HG03432 (cell line): ENCODE measurements around the gene KATNAL1.
A peak's percentile ranks its signal among the peaks of the same experiment; 100 is the strongest.

ENCODE experiments used
- ATAC-seq: cut with Tn5 transposase; IDR thresholded peaks from one replicate; pipeline ENCODE4 v1.9.1; 2021; ENCODE audit warnings: mild to moderate bottlenecking, moderate library complexity; ENCODE audit not compliant: unreplicated experiment

The KATNAL1 gene

DNA sequence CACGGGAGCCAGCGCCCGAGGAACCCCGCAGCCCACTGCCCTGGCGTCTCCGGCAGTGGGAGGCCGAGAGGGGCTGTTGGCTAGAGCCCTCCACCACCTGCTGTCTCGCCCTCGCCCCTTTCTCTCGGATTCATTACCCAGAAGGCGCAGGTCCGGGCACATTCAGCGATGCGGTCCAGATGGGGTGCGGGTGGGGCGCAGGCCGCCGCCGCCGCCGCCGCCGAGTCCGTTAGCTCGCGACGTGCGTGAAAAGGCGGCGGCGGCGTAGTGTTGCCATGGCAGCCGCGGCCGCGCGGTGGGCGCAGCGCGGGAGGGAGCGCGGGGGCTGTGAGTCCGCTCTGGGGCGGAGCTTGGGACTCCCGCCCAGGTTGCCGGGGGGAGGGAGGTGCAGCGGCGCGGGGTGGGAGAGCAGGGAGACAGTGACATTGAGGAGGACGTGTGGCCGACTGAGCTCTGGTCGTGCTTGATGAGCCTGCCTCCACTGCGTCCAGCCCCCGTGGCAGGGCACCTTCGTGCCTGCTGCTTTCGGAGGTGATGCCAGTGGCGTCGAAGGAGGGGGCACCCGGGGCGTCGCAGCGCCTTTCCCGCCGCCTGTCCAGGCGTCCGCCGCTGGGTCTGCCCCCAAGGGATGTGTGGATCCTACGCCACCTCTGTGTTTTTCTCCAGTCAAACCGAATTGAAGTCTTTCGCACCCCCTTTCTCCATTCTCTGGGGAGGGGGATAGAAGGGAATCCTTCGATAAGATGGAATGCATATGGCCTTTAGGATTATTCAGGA, at the start of gene KATNAL1:
Gene KATNAL1 (minus strand): TSS at position 358 of the 777 bp plus-strand sequence. CDS start 23,774 bp downstream, outside the sequence.
- ATAC-seq = peak; percentile 68

DNA sequence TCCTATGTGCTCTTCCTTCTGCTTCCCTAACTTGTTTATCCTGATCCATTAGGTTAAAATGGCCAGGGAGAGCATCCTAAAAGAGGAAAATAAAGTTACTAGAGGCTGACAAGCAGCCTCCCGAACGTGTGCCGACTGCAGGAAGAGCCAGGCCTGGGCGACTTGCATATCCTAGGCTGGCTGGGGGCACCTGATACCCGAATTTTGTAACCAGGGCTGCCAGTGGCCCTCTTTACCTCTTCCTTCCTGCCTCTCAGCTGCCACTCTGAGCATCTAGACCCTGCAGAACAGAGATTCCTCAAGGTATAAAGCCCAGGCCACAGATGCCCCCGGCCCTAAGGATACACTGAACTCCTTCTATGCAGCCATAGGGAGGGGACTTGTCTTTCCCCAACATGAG, 48.5 kb upstream of the KATNAL1 start:
- ATAC-seq = no peak

DNA sequence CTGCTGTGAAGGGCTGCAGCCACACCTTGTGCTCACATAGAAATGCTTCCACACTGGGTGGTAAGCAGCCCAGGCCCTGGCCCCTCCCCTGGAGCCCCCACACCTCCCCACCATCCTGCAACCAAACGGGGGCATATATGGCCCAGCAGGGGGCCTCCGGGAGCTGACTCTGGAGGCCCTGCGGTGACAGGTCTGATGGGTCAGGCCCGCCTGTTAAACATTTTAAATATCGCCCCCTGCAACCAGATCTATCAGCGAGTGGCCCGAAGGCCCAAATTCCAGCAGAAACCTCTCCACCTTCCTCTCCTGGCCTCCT, 48.0 kb upstream of the KATNAL1 start:
- no peak for ATAC-seq

DNA sequence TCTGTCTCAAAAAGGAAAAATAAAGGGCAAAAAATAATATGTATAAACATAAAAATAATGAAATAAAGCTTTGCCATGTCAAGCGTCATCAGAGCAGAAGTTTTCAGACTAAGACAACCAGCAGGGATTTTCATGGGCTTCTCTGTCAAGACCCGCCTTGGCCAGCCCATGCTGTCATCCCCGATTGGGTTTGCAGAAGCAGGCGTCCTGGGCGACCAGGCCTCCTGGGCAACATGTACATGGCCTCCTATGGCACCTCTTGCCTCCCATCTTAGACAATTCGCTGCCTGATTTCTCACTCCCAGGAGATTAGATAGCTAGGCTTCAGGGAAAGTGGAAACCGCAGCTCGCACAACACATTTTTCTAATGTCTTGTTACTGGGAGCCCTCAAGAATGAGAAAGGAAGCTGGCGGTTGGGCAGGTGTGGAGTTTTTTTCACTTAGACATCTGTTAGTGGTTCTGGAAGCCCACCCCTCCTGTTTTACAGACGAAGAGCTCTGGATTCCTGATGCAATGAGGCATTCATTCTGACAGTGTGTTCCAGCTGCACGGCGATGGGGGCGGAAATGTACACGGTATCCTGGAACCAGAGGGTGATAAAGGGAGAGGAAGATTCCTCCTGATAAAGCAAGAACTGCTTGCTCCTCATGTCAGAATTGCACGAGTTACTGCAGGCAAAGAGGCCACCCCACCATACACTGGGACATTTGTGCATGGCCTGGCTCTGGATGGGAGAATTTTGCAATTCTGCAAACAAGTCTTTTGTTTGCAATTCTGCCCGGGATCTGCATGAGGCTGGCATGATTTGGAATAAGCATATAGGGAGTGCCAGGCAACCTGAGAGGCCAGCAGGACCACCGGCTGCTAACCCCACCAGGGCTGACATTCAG, 47.4 kb upstream of the KATNAL1 start:
- no peak for ATAC-seq

DNA sequence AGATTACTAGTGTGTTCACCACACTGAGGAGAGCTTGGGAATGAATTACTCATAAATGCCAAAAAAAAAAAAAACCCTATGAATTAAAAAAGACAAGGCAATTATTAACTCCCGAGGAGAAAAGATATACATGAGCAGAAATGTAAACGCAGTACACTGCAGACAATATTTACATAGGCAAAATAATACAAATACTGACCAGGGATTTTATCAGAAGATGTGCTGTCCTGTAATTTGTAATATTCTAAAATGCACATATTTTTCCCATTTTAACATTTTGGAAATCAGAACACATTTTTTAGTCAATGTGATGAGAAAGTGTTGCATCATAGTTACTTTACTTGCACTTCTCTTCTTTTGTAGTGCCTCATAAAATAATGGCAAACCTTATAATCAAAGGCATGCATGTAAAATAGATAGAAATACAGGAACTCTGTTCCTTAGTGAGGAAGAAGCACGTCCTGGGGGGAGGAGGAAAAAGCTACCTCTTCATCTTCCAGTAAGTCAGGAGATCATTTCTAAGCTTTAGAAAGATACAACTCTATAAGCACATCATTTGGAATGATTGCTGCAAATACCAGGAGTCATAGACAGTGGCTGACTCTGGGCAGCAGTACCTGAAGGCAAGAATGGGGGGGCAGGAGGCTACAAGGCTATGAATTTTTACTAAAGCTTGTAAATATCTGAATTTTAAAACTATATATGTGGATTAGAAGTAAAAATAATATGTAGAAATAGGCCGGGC, 46.3 kb upstream of the KATNAL1 start:
- no peak for ATAC-seq

DNA sequence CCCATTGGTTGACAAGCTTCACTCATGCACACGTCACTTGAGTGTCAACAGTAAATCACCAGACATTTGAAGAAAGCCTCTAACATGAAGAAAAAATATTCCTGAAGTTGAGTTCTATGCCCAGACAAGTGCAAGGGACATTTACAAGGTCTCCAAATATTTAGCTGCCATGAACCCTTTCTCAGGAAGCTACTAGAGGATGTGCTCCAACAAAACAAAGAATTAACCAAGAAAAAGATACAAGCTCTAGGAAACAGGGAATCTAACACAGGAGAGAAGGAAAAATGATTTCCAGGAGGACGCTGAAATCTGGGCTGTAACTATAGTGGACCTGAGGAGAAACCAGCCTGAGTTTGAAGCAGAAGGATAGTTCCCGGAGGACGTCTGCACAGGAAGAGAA, 45.7 kb upstream of the KATNAL1 start:
- no peak for ATAC-seq

DNA sequence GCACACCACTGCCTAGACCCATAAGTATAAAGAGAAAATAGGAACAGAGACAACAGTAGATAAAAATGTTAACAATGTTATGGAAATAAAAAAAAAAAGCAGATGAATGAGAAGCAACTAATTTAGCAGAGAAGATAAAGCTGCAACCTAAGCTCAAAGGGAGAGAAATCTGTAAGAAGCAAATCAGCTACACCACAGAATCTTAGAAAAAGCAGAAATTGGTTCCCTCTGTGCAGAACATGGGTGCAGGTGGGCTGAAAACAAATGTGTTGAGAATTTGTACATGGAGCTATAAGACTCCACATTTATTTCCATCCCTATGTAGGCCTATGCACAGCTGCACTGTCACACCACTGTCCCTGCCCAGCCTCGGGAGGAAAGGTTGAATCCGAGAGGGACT, 44.8 kb upstream of the KATNAL1 start:
- ATAC-seq = no peak

DNA sequence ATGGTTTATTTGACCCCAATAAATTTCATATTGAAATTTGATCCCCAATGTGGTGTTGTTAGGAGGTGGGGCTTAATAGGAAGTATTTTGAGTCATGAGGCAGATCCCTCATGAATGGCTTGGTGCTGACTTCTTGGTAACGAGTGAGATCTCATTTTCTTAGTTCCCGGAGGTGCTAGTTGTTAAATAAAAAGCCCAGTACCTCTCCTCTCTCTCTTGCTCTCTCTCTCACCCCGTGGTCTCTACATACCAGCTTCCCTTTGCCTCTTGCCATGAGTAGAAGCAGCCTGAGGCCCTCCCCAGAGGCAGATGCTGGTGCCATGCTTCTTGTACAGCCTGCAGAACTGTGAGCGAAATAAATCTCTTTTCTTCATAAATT, 39.4 kb upstream of the KATNAL1 start:
- ATAC-seq = peak; percentile 30

DNA sequence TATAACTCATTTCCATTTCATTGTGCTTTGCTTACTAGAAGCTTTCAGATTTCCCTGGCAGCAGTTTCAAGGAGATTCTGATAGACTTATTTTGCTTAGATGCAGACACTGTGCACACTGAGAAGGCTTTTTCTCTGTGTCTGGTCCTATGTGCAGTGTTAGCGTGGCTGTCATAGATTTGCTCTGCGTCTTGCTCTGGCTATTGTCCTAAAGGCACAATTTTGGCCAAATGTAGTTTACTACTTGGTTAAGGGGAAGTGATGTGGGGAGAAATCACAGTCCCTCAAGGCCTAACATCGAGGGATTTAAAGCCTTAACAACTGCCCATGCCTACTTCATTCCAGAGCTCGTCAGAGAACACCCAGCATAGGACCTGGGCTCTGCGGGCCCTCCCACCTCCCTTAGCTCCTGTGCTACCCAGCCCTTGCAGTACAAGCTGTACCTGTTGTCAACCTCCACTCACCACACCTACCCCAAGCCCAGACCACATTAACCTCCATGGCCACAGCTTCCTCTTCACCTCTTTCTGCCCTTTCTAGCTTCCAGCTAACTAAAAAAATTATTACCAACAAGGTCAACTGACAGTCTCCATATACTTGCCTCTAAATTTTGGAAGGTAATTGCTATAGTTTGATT, 38.9 kb upstream of the KATNAL1 start:
- ATAC-seq = peak; percentile 82

DNA sequence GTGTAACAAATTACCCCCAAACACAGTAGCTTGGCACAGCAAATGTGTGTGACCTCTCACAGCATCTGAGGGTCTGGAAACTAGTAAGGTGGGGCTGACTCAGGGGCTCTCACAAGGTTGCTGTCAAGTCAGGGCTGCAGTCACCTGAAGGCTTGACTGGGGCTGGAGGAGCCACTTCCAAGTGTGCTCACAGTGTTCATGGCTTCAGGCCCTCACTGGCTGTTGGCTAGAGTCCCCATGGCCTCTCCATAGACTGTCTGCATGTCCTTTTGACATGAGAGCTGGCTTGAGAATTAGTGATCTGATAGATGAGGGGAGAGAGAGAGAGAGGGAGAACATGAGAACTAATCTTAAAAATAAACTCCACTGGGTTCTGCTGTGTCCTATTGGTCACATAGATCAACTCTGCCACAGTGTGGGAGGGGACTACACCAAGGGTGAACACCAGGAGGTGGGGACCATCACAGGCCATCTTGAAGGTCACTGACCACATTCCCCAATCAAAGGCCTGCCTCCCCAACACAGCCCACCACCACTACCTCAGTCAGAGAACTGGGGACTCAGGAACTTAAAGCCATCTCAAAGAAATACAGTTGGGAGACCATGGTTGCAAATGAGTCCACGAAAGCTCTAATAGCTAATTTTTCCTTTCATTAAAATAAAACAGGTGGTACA, 38.2 kb upstream of the KATNAL1 start:
- ATAC-seq = no peak

DNA sequence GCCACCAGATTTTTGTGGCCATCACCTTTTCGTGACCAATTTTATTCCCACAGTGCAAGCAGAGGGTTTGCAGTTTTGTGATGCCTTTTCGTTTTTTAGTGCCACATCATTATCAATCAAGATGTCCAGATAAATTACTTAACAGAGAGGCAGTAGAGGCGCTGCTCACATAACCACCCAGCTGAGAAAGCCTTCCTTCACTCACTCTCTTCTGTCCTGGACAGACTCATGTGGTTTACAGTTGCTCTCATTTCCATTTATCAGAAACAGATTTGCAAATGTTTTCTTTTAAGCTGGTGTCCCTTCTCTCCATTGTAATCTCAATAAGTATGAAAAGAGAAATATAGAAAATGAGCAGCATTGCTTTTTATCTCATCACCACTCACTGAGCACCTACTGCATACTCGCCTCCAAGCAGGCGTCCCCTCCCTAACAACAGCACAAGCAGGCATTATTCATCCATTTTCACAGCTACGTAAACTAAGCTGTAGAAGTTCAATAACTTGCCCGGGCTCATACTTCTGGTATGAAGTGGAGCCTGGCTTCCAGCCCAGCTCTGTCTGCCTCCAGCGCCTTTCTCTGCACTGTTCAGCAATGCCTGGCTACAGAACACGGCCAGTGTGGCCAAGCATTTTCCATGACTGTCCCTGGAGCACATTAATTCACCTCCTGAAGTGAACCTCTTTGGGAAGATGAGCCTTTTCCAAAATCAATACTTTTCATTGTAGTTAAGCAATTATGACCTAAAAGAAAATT, 34.6 kb upstream of the KATNAL1 start:
- no peak for ATAC-seq

DNA sequence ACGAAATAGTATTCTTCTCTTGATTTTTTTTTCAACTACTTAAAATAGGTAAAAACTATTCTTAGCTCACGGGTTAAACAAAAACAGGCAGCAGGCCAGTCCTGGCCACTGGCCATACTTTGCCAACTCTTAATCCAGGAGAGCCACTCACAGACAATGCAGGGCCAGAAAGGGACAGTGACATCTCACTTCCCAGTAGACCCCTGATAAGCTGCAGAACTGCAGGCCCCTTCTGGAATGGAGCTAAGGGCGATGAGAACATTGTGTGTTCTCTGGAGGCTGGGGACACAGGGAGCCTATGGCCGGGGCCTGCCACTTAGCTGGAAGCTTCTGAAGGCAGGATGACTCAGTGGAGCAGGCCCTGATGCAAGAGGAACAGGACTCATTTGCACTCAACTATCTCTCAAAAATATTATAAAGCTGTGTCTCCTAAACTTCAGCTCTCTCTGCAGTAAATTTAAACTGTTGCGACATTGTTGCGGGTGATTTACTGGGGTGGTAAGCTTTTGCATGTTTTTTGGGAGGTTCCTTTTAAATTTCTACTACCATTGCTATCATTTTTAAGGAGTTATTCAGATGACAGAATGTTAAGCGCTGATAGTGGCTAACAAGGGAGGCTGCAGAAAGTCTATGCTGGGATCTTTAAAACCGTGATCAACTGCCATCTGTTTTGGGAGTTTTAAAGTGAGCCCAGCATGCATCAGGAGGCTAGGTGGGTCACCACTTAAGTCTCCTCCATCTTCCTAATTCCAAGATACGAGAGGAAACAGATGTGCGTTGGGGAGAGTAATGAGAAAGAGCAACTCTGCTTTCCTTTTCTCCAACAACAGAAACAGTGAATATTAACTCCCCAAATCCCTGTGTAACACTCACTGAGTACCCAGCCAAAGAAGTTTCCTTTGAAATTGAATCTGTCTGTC, 33.2 kb upstream of the KATNAL1 start:
- ATAC-seq = no peak

DNA sequence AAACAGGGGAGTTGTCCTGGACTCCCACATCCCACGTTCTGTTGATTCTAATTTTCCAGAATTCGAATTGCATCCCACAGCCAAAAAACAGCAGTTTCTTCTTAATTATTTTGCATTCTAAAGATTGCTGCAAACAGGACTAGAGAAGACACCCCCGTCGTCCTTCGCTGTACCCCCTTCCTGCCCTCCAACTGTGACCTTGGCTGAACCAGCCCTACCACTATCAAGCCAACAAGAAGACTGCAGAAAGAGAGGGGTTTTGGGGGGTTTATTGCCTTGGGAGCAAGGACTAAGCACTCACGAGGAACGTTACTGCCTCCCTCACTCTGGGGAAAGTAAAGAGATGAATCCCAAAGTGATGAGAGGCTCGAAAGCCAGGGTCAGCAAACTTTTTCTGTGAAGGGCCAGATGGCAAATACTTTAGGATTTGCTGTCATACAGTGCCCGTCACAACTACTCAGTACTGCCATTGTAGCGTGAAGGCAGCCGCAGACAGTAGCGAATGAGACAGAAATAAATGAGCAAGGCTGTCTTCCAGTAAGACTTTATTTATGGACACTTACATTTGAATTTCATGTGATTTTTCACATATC, 32.5 kb upstream of the KATNAL1 start:
- ATAC-seq = no peak

DNA sequence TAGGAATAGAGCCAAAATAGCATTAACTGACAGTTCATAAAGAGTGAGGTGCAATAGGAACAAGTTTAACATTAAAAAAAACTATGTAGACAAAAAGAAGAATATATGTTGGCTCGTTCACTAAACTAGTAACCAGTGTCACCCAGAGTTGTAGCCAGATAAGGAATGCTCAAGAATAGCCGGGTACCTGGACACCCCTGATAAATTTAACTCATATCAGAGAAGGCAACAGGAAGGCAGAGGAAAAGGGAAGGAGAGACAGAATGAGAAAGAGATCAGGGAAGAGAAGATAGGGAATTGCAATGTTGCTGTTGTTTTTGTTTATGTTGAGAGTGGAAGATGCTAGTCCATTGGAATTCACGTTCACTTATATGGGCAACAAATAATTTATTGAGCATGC, 31.6 kb upstream of the KATNAL1 start:
- no peak for ATAC-seq

DNA sequence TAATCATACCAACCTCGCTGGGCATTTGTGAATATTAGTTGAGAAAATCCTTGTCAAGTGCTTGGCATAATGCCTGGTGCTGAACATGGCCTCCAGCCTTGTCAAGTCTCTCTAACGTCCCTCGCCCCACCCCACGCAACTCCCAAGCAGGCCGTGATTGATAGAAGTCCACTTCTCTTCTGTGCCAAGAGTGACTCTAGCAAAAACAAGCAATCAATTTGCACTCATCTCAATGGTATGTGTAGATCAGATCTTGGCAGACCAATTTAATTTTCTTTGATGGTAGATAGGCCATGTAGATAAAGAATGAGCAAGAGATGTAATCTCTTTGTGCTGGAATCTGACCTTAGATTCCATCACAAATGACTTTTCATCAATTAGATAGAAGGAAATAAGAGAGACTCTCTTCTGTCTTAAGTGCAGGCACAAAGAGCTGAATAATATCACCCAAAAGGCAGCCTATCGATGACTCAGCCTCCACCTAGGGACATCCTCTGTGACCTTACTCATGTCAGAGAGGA, 31.0 kb upstream of the KATNAL1 start:
- ATAC-seq = no peak

DNA sequence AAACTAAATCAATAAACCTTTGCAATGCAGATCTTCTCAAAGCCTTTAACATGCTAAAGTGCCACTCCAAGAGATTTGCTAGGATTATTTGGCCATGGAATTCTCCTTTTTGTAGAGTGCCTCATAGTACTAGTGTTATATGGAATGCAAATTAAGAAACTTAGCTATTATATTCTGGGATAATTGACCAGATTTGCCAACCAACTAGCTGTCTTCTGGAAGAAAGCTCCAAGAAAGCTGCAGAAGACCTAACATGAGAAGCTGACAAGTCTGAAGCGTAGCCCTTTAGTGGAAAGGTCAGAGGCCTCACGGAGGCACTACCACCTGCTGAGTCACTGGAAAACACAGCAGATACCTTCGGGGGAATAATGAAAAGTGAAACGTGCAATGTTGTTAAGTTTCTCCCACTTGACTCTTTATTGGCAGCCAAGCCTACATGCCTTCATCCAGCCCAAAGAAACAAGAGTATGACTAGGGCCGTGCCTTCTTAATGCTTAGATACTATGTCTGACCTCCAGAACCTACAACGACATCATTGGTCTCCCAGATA, 29.8 kb upstream of the KATNAL1 start:
- no peak for ATAC-seq

DNA sequence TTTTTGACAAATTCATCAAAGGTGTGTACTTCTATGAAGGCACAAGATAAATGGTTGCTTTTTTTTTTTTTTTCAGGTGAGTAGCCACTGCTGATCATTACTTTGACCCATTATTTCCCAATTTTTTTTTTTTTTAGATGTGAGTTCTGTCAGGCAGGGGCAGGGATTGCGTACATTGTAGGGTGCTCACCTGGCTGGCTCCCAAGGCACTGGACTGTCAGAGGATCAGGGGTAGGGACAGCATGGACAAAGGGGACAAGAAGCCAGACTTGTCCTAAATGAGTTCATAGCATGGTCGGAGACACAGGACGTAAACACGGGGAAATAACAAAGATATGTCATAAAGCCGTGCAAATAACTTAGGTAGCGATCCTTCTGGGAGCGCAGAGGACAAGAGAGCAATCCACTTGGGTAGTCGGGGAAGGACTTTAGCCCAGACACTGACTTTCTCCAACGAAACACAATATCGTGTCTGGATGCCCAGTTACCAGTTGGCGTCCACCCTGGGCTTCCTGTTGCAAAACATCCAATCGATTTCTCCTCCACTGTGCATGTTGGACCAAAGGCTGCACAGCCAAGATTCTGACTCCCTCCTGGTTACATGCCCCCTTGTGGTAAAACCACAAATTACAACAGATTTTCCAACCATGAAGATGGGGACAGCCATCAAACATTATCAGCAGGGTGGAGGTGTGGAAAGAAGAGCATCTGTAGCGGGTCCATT, 27.5 kb upstream of the KATNAL1 start:
- ATAC-seq = no peak
